ENCODE data around the gene FIBCD1.

FIBCD1 gene

GRCh38 chr9:130904070-130905044 is 34.7 kb downstream of the FIBCD1 start:
- no peak for FAIRE-seq
- no peak for TF ChIP-seq POLR2A (IDR thresholded peaks at IDR 0.05; ENCODE audit: low read depth, low read length)
- no peak for DNase-seq (ENCODE audit: insufficient read length, low spot score)

- DNase-seq (ENCODE audit: insufficient read length, low spot score) (no peak), FAIRE-seq (no peak)
- no peak for TF ChIP-seq POLR2A (IDR thresholded peaks at IDR 0.05; ENCODE audit: low read depth, low read length)
Measured at GRCh38 chr9:130903194-130904069, 35.6 kb downstream of the FIBCD1 start.

GRCh38 chr9:130902204-130903185 is 36.6 kb downstream of the FIBCD1 start:
- TF ChIP-seq POLR2A (IDR thresholded peaks at IDR 0.05; ENCODE audit: low read depth, low read length): no peak
- DNase-seq (ENCODE audit: insufficient read length, low spot score): no peak
- no peak for FAIRE-seq

DNA sequence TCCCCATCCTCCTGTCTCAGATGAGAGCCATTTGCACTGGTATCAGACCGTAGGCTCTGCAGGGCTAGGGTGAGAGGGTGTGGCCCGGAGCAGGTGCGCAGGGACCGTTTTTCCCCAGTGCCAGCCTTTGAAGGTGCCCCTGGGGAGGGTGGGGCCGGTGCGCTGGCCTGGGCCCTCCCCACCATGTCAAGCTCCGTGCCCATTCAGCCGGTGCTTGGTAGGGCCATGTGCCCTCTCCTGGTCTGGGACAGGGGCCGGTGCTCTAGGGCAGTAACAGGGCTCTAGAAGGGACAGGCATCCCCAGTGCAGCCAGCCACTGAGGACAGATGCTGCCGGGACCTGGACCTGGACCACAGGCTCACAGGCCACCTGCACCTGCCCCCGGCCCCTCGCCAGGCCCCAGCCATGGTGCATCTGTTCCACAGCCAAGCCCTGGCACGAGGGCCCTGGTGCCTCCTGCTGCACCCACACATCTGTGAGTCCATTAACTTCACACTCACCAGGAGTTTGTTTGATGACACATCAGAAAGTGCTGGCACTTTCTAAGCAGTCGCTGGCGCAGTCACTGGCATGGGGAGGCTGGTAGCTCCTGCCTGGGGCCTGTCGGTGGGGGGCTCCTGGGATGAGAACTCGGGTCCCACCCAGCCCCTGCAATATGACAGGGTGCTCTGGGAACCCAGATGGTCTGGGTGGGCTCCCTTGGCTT is 37.4 kb downstream of the FIBCD1 start:
- FAIRE-seq: no peak
- no peak for TF ChIP-seq POLR2A (IDR thresholded peaks at IDR 0.05; ENCODE audit: low read depth, low read length)
- no peak for DNase-seq (ENCODE audit: insufficient read length, low spot score)

- DNase-seq (ENCODE audit: insufficient read length, low spot score) (no peak), FAIRE-seq (no peak)
- TF ChIP-seq POLR2A (IDR thresholded peaks at IDR 0.05; ENCODE audit: low read depth, low read length): no peak
Measured at GRCh38 chr9:130900701-130901497, 38.1 kb downstream of the FIBCD1 start.

DNA sequence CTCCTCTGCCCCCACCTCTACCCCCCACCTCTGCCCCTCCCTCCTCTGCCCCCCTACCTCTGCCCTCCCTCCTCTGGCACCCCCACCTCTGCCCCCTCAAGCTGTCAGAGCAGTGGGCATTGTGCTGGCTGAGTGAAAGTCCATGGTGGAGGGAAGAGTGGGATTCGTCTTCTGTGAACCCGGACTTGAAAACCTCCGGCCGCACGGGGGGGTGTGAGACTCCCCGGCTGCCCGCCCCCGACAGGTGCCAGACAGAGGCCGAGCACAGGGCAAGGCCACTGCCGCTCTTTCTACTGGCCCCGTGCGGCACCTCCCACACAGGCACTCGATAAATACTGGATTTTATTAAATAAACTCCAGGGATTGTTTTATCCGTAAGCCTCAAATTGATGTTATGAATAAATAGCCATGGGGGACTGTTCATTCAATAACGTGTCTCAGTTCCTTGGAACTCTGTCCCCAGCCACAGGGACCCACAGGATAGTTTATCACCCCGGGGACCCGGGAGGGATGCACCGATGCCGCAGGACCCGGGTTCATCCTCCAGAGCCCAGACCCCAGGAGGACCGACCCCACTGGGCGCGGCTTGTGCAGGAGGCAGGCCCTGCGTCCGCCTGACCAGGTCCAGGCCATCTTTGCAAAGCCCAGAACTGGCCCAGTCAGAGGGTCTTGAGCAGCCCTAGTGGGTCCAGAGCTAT is 39.8 kb downstream of the FIBCD1 start:
- FAIRE-seq: no peak
- no peak for TF ChIP-seq POLR2A (IDR thresholded peaks at IDR 0.05; ENCODE audit: low read depth, low read length)
- DNase-seq (ENCODE audit: insufficient read length, low spot score): no peak

DNA sequence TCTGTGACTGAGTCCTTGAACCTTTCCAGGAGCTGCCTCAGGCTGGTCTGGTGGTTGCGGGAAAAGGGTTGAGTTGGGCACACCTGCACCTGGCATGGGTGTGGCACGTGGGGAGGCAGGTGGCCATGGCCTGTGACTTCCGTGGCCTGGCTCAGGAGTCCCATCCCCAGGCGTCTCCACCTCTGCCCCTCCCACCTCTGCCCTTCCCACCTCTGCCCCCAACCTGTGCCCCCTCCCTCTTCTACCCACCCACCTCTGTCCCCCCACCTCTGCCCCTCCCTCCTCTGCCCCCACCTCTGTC is 40.5 kb downstream of the FIBCD1 start:
- FAIRE-seq (no peak), DNase-seq (ENCODE audit: insufficient read length, low spot score) (no peak)
- no peak for TF ChIP-seq POLR2A (IDR thresholded peaks at IDR 0.05; ENCODE audit: low read depth, low read length)

GRCh38 chr9:130897848-130898551 is 41.0 kb downstream of the FIBCD1 start:
- no peak for FAIRE-seq
- DNase-seq (ENCODE audit: insufficient read length, low spot score): no peak
- no peak for TF ChIP-seq POLR2A (IDR thresholded peaks at IDR 0.05; ENCODE audit: low read depth, low read length)

- FAIRE-seq (no peak), DNase-seq (ENCODE audit: insufficient read length, low spot score) (no peak)
- TF ChIP-seq POLR2A (IDR thresholded peaks at IDR 0.05; ENCODE audit: low read depth, low read length): no peak
Measured at GRCh38 chr9:130897105-130897751, 41.8 kb downstream of the FIBCD1 start.

DNA sequence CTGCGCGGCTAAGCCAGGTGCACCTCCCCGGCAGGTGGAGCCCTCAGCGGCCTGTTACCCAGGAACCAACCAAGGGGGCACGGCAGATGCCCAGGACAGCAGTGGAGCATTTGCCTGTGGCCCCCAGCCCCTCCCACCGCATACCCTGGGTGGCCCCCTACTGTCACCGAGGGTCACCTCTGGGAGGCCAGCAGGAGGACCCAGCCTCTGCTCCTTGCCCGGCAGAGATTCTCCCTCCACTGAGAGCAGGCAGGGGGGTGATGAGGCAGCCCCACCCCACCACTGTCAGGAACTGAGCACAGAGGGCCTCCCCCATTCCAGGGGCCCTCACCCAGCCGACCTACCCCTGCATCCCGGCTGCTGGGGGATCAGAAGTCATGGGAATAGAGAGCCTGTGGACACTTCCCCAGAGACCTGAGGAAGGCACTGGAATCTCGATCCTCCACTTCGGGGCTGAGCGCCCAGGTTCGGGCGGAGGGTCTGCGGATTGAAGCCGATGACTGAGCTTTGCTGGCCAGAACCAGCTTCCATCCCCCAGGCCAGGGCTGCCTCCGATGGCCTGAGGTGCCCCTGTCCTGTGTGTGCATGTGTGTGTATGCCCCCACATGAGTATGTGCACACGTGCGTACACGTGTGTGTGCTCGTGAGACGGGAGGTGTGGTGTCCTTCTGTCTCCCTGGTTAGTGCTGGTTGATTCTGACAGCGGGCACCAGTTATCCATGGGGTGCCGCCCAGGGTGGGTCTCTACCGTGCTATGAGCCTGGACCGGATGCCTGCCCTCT is 42.6 kb downstream of the FIBCD1 start, which contains the start of gene QRFP:
Gene QRFP (minus strand): TSS at position 580 of the 782 bp plus-strand sequence. CDS start 2,974 bp downstream, outside the sequence.
- no peak for DNase-seq (ENCODE audit: insufficient read length, low spot score)
- no peak for FAIRE-seq
- no peak for TF ChIP-seq POLR2A (IDR thresholded peaks at IDR 0.05; ENCODE audit: low read depth, low read length)

All from H54 (cell line).